ENCODE data around the gene MBNL2.

The MBNL2 gene

GRCh38 chr13:97249796-97250495, 27.8 kb downstream of the MBNL2 start:
- DNase-seq (ENCODE audit: extremely low read depth in 1 of 2, low read depth in 1 of 2), result no peak

- no peak for DNase-seq (ENCODE audit: extremely low read depth in 1 of 2, low read depth in 1 of 2)
Measured at GRCh38 chr13:97250560-97250959, 28.4 kb downstream of the MBNL2 start.

- no peak for DNase-seq (ENCODE audit: extremely low read depth in 1 of 2, low read depth in 1 of 2)
Measured at GRCh38 chr13:97252735-97253134, 30.6 kb downstream of the MBNL2 start.

- DNase-seq (ENCODE audit: extremely low read depth in 1 of 2, low read depth in 1 of 2), result no peak
Measured at GRCh38 chr13:97253581-97254293, 31.6 kb downstream of the MBNL2 start.

GRCh38 chr13:97254816-97255215, 32.7 kb downstream of the MBNL2 start:
- DNase-seq (ENCODE audit: extremely low read depth in 1 of 2, low read depth in 1 of 2), result no peak

GRCh38 chr13:97255515-97256021, 33.4 kb downstream of the MBNL2 start:
- no peak for DNase-seq (ENCODE audit: extremely low read depth in 1 of 2, low read depth in 1 of 2)

GRCh38 chr13:97256343-97256783, 34.2 kb downstream of the MBNL2 start:
- DNase-seq (ENCODE audit: extremely low read depth in 1 of 2, low read depth in 1 of 2), result no peak

- DNase-seq (ENCODE audit: extremely low read depth in 1 of 2, low read depth in 1 of 2), result no peak
Measured at GRCh38 chr13:97257228-97257755, 35.2 kb downstream of the MBNL2 start.

- no peak for DNase-seq (ENCODE audit: extremely low read depth in 1 of 2, low read depth in 1 of 2)
Measured at GRCh38 chr13:97257800-97258799, 36.0 kb downstream of the MBNL2 start.

GRCh38 chr13:97258801-97259200, 36.7 kb downstream of the MBNL2 start:
- DNase-seq (ENCODE audit: extremely low read depth in 1 of 2, low read depth in 1 of 2), result no peak

GRCh38 chr13:97259410-97259797, 37.3 kb downstream of the MBNL2 start:
- DNase-seq (ENCODE audit: extremely low read depth in 1 of 2, low read depth in 1 of 2), result no peak

- no peak for DNase-seq (ENCODE audit: extremely low read depth in 1 of 2, low read depth in 1 of 2)
Measured at GRCh38 chr13:97259798-97260714, 37.9 kb downstream of the MBNL2 start.

GRCh38 chr13:97261254-97262005, 39.3 kb downstream of the MBNL2 start:
- DNase-seq (ENCODE audit: extremely low read depth in 1 of 2, low read depth in 1 of 2), result no peak

- DNase-seq (ENCODE audit: extremely low read depth in 1 of 2, low read depth in 1 of 2), result no peak
Measured at GRCh38 chr13:97262058-97262457, 39.9 kb downstream of the MBNL2 start.

GRCh38 chr13:97263160-97263559, 41.0 kb downstream of the MBNL2 start:
- no peak for DNase-seq (ENCODE audit: extremely low read depth in 1 of 2, low read depth in 1 of 2)

GRCh38 chr13:97264663-97265062, 42.5 kb downstream of the MBNL2 start:
- DNase-seq (ENCODE audit: extremely low read depth in 1 of 2, low read depth in 1 of 2), result no peak

GRCh38 chr13:97266332-97266731, 44.2 kb downstream of the MBNL2 start:
- no peak for DNase-seq (ENCODE audit: extremely low read depth in 1 of 2, low read depth in 1 of 2)

- no peak for DNase-seq (ENCODE audit: extremely low read depth in 1 of 2, low read depth in 1 of 2)
Measured at GRCh38 chr13:97266772-97267417, 44.8 kb downstream of the MBNL2 start.
